ENCODE measurements around the gene CSF3. TPM values are rescaled to one million over a fixed set of nuclear protein-coding genes. Genes with fewer than 3 reads are reported as not detected.

The CSF3 gene
- total and polyA plus RNA-seq, 10 donors = 0.24 to 1.8 (median 1.3) TPM; not detected in 4

GRCh38 chr17:40033339-40033738, 18.1 kb downstream of the CSF3 start:
- WGBS, 5 donors = 80 to 92% (median 88%) methylated on average over 8 of the region's 8 CpGs
- no peak overlapping the region for H3K27ac ChIP-seq

GRCh38 chr17:40034426-40035161, 19.4 kb downstream of the CSF3 start:
- H3K36me3 ChIP-seq = peaks cover 0 to 81% (median 65%) of the 10 kb centered on the region in 6 donors
- no peaks in the 10 kb centered on the region for H3K27me3 ChIP-seq (replicated peaks in 1 of 7)
- peaks cover 0 to 12% (median 4%) of the 10 kb centered on the region in 6 donors for H3K4me1 ChIP-seq
- DNase-seq = no peak
- H3K27ac ChIP-seq = no peak overlapping the region
- TF ChIP-seq POLR2AphosphoS5 (IDR thresholded peaks at IDR 0.05) (no peak), POLR2A (IDR thresholded peaks at IDR 0.05) (no peak)
- 84 to 94% (median 89%) methylated on average over 8 of the region's 8 CpGs for WGBS, 5 donors
- H3K4me3 ChIP-seq = no peak overlapping the region
- intact Hi-C loops (cut with DNase I; ENCODE audit: low total_unique reads) = loop anchor here (10.0 kb wide), 1 partner anchor 130 kb away; no protein-coding TSS in a partner anchor
- no peaks in the 10 kb centered on the region for H3K9me3 ChIP-seq

More at GRCh38 chr17:40033339-40033738, 18.1 kb downstream of the CSF3 start:
- intact Hi-C loops (cut with DNase I; ENCODE audit: low total_unique reads) = loop anchor here (10.0 kb wide), 1 partner anchor 131 kb away; no protein-coding TSS in a partner anchor
- TF ChIP-seq CTCF (IDR thresholded peaks at IDR 0.05 in 8 of 11, conservative IDR thresholded peaks at IDR 0.05 in 3 of 11) (no peak), POLR2A (IDR thresholded peaks at IDR 0.05) (no peak), POLR2AphosphoS5 (IDR thresholded peaks at IDR 0.05) (no peak)
- peaks cover 0 to under 1% (median 0%) of the 10 kb centered on the region in 6 donors for H3K4me1 ChIP-seq
- DNase-seq = no peak
- H3K9me3 ChIP-seq = no peaks in the 10 kb centered on the region
- peaks cover 0 to 93% (median 78%) of the 10 kb centered on the region in 6 donors for H3K36me3 ChIP-seq
- no peak overlapping the region for H3K4me3 ChIP-seq
- H3K27me3 ChIP-seq (replicated peaks in 1 of 7) = no peaks in the 10 kb centered on the region

GRCh38 chr17:40035162-40035559, 19.9 kb downstream of the CSF3 start:
- intact Hi-C loops (cut with DNase I; ENCODE audit: low total_unique reads) = loop anchor here (10.0 kb wide), 1 partner anchor 130 kb away; no protein-coding TSS in a partner anchor
- no peak for DNase-seq
- peaks cover 0 to 75% (median 60%) of the 10 kb centered on the region in 6 donors for H3K36me3 ChIP-seq
- TF ChIP-seq POLR2A (IDR thresholded peaks at IDR 0.05) (no peak), POLR2AphosphoS5 (IDR thresholded peaks at IDR 0.05) (peak in 2 of 3 donors; percentile 13 to 53), CTCF (IDR thresholded peaks at IDR 0.05 in 8 of 11, conservative IDR thresholded peaks at IDR 0.05 in 3 of 11) (peak in 6 of 11 experiments; percentile 5 to 40 (median 24))
- H3K27ac ChIP-seq = no peak overlapping the region
- WGBS, 5 donors = 67 to 77% (median 71%) methylated on average over 4 to 12 of the region's 12 CpGs
- H3K4me1 ChIP-seq = peaks cover 0 to 12% (median 4%) of the 10 kb centered on the region in 6 donors
- H3K27me3 ChIP-seq (replicated peaks in 1 of 7) = no peaks in the 10 kb centered on the region
- H3K9me3 ChIP-seq = no peaks in the 10 kb centered on the region
- H3K4me3 ChIP-seq = no peak overlapping the region

- intact Hi-C loops (cut with DNase I; ENCODE audit: low total_unique reads) = loop anchor here (10.0 kb wide), 1 partner anchor 126 kb away; no protein-coding TSS in a partner anchor
- 51 to 71% (median 57%) methylated on average over 11 of the region's 11 CpGs for WGBS, 5 donors
- no peak overlapping the region for H3K4me3 ChIP-seq
- no peaks in the 10 kb centered on the region for H3K27me3 ChIP-seq (replicated peaks in 1 of 7)
- no peaks in the 10 kb centered on the region for H3K9me3 ChIP-seq
- peak; percentile 41 for DNase-seq
- peak overlapping the region in 4 of 8 donors; percentile 8 to 47 (median 46) for H3K27ac ChIP-seq
- TF ChIP-seq POLR2A (IDR thresholded peaks at IDR 0.05) = no peak
- peak in 8 of 11 experiments; percentile 30 to 65 (median 56) for TF ChIP-seq CTCF (IDR thresholded peaks at IDR 0.05 in 8 of 11, conservative IDR thresholded peaks at IDR 0.05 in 3 of 11)
- TF ChIP-seq POLR2AphosphoS5 (IDR thresholded peaks at IDR 0.05) = peak in 1 of 3 donors; percentile 33
- H3K4me1 ChIP-seq = peaks cover 0 to 12% (median 4%) of the 10 kb centered on the region in 6 donors
- H3K36me3 ChIP-seq = peaks cover 0 to 60% (median 30%) of the 10 kb centered on the region in 6 donors
These were observed 23.8 kb downstream of the CSF3 start for GRCh38 chr17:40038882-40039513.
